Globus pallidus (tissue), 1 donor: ENCODE results near the gene PLPP3.

Experiments used
- DNase-seq: peaks from one replicate; pipeline ENCODE4 v3.0.0-alpha.2; 2015; ENCODE audit warnings: low spot score

The PLPP3 gene

DNA sequence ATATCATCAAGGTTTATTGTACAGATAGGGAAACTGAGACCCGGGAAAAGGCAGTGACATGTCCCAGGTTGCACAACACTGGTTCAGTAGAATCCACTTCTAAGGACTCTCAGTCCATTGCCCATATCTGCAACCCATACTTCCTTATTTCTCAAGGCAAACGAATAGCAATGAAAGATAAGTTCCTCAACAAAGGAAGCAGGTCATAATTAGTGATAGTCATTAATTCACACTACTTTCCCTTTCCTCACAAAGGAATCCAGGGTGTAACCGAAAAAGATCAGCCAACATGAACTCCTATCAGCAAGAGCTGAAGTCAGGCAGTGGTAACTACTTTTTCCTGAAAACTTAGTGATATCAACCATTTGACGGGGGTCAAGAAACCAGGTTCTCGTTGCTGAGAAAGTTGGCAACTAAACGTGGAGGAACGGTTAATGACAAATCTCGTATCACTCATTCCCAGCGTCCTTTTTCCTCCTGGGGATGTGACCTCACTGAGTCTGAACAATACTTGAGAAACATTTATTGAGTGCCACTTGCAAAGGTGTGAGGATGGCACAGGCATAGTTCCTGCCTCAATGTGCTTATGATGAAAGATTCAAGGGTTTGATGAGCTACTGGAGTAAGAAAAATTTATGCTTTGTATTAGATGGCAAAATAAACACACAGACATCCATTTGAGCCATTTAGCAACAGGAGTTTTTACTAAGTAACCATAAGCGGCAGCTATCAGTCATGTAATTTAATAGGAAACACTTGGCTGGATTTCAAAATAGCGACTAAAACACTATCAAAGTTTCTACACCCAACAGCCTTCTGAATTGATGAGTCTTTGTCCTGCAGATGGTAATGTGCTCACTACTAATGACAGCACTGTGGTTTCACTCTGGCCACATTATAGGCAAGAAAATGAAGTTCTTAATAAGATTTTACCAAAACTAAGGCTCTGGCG, 82.3 kb downstream of the PLPP3 start:
- no peak for DNase-seq

DNA sequence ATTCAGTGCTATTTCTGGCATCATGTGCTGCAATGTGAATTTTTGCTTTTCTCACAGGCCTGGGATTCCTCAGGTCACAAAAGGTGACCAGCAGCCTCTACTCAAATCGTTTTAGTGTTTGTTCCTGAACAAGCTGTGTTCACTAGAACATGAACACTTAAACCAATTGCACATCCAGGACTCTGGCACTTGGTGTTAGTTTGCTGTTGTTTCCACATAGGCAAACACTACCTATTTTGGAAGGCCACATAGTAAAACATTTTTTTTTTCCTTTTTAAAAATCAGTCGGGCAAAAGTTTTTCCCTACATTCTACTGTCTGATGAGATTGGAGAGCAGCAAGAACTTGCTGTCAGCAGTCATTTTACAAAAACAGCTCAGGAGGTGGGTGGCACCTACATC, 83.2 kb downstream of the PLPP3 start:
- DNase-seq, result no peak

DNA sequence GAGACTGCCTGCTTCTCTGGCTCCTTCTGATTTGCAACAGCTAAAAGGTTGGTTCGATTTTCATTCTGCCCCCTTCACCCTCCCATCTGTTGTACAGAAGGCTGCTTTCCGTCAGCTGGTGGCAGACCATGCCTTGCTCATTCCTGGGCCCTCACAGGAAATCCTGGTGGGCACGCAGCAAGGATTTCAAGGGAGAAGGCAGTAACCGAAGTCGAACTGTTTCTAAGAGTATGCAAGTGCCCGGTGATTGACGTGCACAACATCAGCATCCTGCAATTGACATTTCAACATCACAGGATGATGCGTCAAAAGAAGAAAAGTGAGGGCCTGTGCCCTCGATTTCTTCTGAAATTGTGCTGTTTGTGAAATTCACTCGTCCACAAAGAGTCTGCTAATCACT, 83.8 kb downstream of the PLPP3 start:
- no peak for DNase-seq

DNA sequence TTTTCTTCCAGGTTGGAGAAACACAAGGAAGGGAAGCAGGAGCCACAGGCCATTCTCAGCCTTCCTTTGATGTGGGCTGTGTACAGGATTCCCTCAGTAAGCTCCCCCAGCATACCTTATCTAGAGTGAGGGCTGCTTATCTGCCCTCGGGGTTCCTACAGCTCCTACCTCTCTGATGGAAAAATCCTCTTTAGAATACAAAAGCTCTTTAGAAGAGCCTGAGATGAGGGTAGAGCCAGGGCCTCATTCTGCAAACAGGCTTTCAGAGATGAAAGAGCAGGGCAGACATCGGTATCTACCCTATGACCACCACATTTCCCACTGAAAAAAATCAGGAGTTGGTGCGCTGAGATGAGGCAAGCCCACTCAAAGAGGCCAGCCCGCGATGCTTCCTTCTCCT, 85.1 kb downstream of the PLPP3 start:
- no peak for DNase-seq

DNA sequence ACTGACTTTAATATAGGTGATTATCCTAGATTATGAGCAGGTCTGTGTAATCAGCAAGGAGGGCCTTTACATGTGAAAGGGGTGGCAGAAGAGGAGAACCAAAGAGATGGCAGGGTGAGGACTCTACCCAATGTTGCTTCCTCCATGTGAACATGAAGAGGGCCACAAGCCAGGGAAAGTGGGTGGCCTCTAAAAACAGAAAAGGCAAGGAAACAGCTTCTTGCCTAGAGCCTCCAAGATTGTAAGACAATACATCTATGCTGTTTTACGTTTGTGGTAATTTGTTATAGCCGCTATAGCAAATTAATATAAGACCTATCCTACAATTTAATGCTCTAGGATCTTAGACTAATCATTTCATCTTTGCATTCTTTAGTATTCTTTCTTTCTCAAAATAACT, 85.5 kb downstream of the PLPP3 start:
- no peak for DNase-seq

DNA sequence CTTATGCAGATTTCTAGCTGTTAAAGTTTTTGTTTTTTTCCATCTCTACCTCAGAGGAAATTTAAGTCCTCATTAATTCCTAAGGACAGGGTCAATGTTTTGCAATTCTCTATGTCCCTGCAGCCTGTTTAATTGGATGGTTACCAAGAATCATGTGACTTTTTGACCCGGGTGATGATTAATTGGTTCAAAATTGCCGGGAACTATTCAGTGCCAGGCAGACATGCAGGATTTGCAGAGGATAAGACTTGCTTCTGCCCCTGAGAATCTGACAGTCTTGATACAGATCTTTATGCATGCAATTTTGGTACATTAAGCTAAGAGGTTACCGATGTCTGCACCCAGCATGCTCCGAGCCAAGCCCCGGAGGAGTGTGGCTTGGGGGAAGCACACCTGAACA, 87.9 kb downstream of the PLPP3 start:
- DNase-seq, result no peak

DNA sequence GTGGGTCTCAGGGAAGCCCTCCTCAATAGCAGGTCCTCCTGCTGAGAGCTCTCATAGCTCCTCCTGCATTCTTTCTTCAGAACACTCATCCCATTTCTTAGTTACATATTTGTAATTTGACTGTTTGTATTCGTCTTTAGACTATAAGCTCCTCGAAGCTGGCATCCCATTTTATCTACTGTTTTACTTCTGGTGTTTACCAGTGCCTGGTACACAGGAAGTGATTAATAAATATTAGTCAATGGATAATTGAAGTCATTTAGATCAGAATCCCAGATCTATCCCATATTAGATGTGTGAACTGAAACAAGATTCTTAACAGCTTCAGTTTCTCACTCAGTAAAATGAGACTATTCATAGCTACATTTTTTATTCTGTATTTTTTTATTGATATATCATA, 88.7 kb downstream of the PLPP3 start:
- no peak for DNase-seq

DNA sequence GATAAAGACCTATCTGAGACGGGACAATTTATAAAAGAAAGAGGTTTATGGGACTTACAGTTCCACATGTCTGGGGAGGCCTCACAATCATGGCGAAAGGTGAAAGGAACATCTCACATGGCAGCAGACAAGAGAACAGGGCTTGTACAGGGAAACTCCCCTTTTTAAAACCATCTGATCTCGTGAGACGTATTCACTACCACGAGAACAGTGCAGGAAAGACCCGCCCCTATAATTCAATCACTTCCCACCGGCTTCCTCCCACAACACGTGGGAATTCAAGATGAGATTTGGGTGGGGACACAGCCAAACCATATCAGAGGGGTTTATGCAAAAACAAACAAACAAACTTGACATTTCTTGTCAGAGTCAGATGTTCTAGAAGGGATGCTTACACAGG, 89.7 kb downstream of the PLPP3 start:
- no peak for DNase-seq

DNA sequence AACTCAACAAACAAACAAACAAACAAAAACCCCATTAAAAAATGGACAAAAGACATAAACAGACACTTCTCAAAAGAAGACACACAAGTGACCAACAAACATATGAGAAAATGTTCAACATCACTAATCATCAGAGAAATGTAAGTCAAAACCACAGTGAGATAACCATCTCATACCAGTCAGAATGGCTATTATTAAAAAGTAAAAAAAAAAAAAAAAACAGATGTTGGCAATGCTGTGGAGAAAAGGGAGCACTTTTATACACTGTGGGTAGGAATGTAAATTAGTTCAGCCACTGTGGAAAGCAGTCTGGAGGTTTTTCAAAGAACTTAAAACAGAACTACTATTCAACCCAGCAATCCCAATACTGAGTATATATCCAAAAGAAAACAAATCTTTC, 94.7 kb downstream of the PLPP3 start:
- DNase-seq, result no peak

DNA sequence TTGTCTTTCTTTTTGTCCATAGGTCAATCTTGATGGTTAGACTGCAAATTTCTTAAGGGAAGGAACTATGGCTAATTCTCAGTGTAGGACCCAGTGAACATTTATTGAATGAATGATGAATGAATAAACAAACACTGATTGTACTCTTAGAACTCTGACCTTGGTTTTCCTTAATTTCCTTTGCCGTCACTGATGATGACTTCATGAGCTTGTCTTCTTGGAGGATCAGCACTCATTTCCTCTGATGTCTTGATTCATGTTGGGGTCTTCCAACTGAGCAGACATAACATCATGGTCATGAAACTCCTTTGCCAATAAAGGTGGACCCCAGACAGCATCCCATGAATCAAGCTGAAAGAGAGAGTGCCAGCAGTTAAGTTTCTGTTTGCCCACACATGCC, 96.3 kb downstream of the PLPP3 start:
- DNase-seq, result no peak

DNA sequence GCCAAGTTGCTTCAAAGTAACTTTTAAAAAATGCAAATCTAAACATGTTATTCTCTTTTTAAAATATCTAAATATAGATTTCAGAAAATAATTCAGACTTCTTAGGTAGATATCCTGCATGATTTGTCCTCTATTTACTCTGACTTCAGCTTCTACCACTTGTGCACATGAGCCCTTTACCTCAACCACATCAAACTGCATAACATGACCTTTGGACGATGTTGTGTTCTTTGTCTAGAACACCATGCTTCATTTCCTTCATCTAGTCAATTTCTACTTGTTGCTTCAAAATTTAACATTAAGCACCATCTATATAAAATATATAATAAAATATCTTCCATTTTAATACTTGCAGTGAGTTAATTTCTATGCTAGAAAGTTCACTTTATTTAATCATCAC, 96.9 kb downstream of the PLPP3 start:
- DNase-seq, result no peak

DNA sequence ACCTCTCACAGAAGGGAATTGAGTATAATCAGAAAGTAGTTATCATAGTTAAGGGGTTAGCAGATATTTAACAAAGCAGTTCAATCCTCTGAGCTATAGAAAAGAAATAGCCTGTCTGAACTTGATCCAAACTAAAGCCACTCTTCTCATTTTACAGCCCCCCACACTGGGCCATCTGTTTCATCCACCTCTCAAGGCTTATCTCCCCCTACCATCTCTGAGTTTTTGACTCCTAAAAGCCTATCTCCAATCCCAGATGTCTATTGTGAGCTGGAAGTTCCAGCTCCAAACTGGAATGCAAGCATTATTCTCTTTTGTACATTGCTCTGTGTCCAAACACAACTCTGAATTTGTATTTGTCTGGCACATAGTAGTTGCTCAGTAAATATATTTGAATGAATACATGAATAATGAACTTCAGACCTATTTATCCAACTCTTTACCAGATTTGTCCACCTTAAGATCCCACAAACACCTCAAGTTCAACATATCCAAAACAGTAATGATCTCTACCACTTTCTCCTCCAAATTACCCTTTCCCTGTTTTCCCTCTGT, 98.1 kb downstream of the PLPP3 start:
- DNase-seq, result no peak

DNA sequence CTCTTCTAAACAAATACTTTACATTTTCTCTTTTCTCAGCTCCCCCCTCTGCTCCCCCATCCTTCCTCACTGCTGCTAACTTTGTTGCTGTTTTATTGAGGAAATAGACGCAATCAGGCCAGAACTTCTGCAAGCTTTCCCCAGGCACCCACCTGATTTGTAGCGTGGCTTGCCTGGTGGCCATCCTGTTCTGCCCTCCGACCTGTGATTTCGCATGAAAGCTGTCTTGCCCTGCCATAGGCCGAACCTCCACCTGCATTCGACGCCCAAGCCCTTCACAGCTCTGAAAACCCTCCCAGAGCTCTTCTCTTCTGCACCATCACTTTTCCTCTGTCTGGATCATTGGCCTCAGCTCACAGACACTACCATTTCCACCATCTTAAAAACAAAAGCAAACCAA, 100.6 kb downstream of the PLPP3 start:
- DNase-seq, result no peak

DNA sequence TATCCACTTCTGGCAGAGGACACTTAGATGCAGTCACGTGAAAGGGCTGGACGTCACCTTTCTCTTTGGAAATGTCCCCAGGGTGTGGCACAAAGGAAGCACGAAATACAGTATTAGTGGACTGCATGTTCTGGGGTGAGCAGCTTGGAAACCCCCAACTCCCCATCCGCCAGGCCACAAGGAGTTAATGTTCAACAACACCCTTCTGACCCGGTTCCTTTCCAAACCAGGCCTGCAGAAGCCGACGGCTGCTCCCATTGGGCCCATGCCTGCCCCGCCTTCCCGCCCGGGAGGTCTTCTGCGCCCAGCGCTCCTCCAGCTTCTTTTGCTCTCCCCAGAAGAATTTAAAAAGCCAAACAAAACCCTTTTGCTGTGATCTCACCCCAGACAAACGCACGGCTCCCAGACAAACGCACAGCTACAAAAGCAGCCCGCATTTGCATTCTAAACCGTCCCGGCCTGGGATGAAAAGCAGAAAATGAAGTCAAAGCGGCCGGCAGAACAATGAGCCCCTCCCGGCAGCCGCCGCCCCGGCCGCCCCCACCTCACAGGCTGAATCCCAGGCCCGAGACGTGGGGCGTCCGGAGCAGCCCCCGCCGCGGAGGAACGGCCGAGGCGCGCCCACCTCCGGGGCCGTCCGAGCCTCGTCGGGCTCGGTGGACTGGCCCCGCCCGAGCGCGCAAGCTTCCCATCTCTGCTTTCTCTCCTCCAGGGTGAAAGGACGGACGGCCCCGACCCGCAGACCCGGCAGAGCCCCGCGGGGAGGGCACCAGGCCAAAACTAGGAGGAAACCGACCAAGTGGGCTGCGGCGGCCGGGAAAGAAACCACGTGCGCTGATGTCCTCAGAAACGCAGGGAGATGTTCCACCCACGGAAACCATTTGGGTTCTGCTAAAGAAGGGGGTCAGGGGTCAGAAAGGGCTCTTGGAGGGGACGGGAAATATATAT, 101.9 kb downstream of the PLPP3 start:
- peak; percentile 71 for DNase-seq

DNA sequence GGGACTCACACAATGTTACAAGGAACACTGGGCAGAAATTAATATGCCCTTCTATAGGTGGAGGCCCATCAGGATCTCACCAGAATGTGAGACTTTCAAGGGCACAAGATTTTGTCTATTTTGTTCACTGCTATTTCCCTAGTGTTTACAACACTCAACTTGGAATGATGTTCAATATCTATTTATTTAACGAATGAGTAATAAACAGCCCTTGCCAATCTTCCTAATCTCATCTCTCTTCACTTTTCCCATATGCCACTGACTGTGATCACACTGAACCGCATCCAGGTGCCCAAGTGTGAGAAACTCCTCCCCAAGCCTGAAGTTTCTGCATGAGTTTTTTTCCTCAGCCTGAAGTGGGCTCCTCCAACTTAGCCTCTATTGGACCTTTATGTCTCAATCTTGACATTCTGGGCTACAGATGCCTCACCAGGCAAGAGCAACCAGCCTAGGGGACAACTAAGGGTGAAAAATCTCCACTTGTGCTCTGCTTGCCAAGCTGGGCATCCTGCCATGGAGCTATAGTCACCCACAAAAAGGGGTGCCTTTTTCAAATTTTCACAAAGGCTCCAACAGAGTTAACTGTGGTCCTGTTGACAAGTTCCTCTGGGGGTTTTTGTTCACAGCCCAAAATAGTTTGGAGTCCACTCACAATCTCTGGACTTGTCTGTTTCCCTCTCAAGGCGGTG, 105.6 kb downstream of the PLPP3 start:
- DNase-seq, result peak; percentile 53

DNA sequence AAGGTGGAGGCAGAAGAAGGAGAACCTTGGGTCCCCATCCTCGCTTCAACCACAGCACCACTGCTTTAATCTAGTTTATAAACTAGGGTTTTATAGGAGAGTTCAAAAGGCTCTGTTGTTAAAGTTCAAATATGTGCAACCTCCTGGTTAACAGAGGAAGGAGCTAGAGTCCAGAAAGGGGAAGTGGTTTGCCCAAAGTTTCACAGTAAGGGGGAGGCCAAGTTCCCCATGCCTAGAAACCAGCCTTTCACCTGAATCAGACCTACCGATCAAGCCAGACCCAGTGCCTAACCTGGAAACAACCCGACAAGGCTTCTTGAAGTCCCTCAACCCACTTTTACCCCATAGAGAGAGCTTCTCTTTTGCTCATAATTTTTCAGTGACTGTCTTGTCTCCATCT, 106.5 kb downstream of the PLPP3 start:
- DNase-seq, result no peak

DNA sequence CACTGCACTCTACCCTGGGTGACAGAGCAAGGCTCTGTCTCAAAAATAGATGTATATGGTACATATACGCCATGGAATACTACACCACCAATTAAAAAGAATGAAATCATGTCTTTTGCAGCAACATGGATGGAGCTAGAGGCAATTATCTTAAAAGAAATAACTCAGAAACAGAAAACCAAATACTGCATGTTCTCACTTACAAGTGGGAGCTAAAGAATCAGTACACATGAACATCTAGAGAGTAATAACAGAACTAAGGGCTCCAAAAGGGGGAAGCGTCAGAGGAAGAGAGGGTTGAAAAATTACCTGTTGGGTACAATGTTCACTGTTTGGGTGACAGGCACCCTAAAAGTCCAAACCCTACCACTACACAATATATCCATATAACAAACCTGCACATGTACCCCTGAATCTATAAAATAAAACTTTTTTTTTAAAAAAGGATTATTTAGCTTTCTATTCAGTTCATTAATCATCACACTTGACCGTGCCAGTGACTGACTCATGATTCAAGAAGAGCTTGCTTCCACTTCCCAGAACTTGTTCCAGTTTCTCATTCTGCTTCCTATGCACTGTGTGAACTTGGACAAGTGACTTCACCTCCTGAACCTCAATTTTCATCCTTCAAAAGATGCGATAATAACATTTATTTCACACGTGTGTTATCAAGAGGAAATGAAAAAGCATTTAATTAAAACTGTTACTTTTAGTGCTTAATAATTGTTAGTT, 109.6 kb downstream of the PLPP3 start:
- no peak for DNase-seq

DNA sequence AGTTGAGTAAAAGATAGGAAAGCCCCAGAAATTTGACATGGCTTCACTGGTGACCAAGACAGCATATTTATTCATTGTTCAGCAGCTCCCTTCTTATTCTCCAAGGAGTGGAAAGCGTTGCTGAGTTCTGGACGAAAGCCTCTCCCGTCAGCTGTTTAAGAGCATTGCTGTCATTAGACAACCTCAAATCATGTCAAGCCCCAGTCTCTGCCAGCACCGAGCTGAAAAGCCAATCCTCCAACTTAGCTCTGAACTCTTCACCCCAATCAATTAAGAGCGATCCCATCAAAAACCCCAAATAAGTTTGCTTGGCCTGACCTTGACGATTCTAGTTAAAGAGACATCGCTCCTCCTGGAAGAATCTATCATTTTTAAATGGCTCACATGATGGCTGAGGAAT, 110.8 kb downstream of the PLPP3 start:
- DNase-seq, result no peak

DNA sequence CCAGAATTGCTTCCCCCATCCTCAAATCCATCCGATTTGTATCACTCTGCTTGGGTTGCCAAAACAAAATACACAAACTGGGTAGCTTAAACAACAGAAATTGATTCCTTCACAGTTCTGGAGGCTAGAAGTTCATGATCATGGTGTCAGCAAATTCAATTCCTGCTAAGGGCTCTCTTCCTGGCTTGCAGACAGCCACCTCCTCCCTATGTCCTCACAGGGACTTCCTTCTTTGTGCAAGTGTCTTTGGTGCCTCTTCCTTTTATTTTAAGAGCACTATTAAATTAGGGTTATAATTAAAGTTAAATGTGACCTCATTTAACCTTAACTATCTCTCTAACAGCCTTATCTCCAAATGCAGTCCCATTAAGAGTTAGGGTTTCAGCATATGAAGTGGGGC, 112.8 kb downstream of the PLPP3 start:
- DNase-seq, result no peak

DNA sequence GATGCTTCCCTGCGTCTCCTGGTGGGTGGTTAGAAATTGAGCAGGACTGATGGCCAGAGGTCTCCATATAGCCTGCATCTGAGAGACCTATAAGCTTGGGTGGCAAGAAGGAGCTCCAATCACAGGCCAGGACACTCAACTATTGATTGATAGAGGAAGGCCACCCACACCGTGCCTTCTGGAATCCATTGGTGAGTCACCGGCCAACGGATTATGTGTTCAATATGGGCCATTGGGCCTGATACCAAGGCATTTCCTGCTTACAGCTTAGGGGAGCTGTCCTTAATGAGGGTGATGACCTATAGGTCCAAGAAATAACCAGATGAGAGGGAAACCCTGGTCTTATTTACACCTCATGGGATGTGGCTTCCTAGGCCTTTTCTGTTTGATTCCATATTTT, 115.1 kb downstream of the PLPP3 start:
- no peak for DNase-seq

DNA sequence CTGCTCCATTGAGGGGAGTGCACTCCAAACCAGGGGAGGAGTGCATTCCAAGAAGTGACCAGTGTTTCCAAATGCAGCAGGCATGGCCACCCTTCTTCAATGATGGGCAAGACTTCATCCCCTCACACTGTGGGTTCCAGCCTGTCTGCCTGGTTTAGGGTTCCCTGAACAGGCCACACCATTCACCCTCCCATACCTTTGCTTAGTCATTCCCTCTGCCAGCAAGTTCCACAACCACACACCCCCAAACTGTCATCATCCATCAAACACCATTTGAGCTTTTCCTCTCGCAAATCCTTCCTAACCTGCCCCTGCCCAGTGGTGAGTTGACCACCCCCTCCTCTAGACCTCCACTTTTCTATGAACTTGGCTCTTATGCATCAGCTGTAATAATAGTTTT, 116.0 kb downstream of the PLPP3 start:
- DNase-seq, result no peak
